Fibroblast of lung (primary cell): ENCODE data around the gene STK26. TPM values are rescaled to one million over a fixed set of nuclear protein-coding genes. Genes with fewer than 3 reads are reported as not detected.

Source experiments
- DNase-seq, 2 donors: peaks; one replicate each; pipeline versions ENCODE4 v3.0.0 to v3.0.0-alpha.2; 2010; ENCODE audit warnings: low read depth in 2 of 2
- H2AFZ ChIP-seq: 2 replicates; pipeline ENCODE4 v1.5.1; 2012; ENCODE audit warnings: low read length, control low read depth, inconsistent platforms
- H3K27ac ChIP-seq: 2 replicates; pipeline ENCODE4 v1.5.1; 2011; ENCODE audit warnings: low read length, control low read depth; ENCODE audit not compliant: insufficient read depth
- H3K27me3 ChIP-seq: 2 replicates; pipeline ENCODE4 v1.5.1; 2011; ENCODE audit warnings: mild to moderate bottlenecking, low read length; ENCODE audit not compliant: control insufficient read depth, insufficient read depth
- H3K36me3 ChIP-seq: 2 replicates; pipeline ENCODE4 v1.5.1; 2011; ENCODE audit warnings: low read length; ENCODE audit not compliant: control insufficient read depth, insufficient read depth
- H3K4me1 ChIP-seq: 2 replicates; pipeline ENCODE4 v1.5.1; 2011; ENCODE audit warnings: low read length; ENCODE audit not compliant: control insufficient read depth, insufficient read depth; ENCODE audit errors: extremely low read depth
- H3K4me2 ChIP-seq: 2 replicates; pipeline ENCODE4 v1.5.1; 2011; ENCODE audit warnings: low read length, control low read depth; ENCODE audit not compliant: insufficient read depth; ENCODE audit errors: extremely low read depth
- H3K4me3 ChIP-seq, 4 experiments: fragments of 200-600 bp in 1 of 4; sonication (generic) in 1 of 4; replicated peaks in 1 of 4; 2 replicates each; pipeline ENCODE4 v1.5.1; 2011 to 2016; ENCODE audit warnings: low read length in 4 of 4, low read depth in 3 of 4, mild to moderate bottlenecking in 3 of 4, control low read depth in 2 of 4, inconsistent platforms in 1 of 4, mixed read lengths in 1 of 4; ENCODE audit not compliant: insufficient read depth in 1 of 4; ENCODE audit errors: control extremely low read depth in 1 of 4
- H3K79me2 ChIP-seq: 2 replicates; pipeline ENCODE4 v1.5.1; 2012; ENCODE audit warnings: mild to moderate bottlenecking, low read length, inconsistent platforms; ENCODE audit not compliant: control insufficient read depth, insufficient read depth
- H3K9ac ChIP-seq: 2 replicates; pipeline ENCODE4 v1.5.1; 2011; ENCODE audit warnings: mild to moderate bottlenecking, low read length, control low read depth; ENCODE audit not compliant: insufficient read depth
- H3K9me3 ChIP-seq: 2 replicates; pipeline ENCODE4 v1.5.1; 2012; ENCODE audit warnings: low read depth, low read length; ENCODE audit not compliant: control insufficient read depth, insufficient read depth
- H4K20me1 ChIP-seq: 2 replicates; pipeline ENCODE4 v1.5.1; 2011; ENCODE audit warnings: low read length; ENCODE audit not compliant: control insufficient read depth, insufficient read depth; ENCODE audit errors: extremely low read depth
- EZH2 ChIP-seq: IDR thresholded peaks from 2 replicates; pipeline ENCODE4 v1.5.1; 2012; ENCODE audit warnings: low read length, control low read depth, mild to moderate bottlenecking; ENCODE audit errors: missing control alignments
- polyA plus RNA-seq, 2 donors: library from polyadenylated mRNA; depleted of rRNA in 1 of 2; stranded (reverse) in 1 of 2; unstranded in 1 of 2; fragments of >200 nt; gene quantifications; 2 replicates each; pipeline ENCODE4 v1.2.1, GENCODE V29; 2011 to 2012; ENCODE audit warnings: missing spikeins in 1 of 2
- total RNA-seq: library from RNA; depleted of rRNA; stranded (reverse); fragments of >200 nt; gene quantifications from 2 replicates; pipeline ENCODE4 v1.2.1, GENCODE V29; 2014
- TF ChIP-seq, protein P1 (sequence below), 2 donors: IDR thresholded peaks in 1 of 2; conservative IDR thresholded peaks in 1 of 2; 1 replicate in 1 of 2; 2 replicates in 1 of 2; pipeline ENCODE4 v1.5.1; 2011 to 2012; ENCODE audit warnings: low read length in 2 of 2, control low read depth in 1 of 2, inconsistent platforms in 1 of 2, low read depth in 1 of 2, mild to moderate bottlenecking in 1 of 2

STK26 gene
- total and polyA plus RNA-seq, 2 donors (not counting 1 experiment from before 2014, with no cell fraction given), result 2.0 to 2.2 TPM

DNA sequence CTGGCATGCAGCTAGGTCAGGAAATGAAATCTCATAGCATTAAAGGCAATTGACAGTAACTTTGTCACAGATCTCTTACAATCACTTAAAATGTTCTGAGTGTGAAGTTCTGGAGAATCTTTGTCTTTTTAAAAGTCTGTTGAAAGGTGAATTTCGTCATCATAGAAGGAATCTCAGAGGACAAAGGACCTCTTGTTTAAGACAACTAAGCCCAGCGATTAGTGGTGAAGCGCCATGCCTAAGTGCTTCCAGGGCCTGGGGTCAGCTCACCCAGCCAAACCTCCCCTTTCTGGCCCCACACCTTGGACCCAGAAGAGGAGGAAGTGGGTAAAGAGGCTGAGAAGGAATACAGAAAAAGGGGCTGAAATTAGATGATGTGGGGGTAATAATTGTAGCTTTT, 96.2 kb downstream of the STK26 start:
- Histone ChIP-seq H3K9ac (no peak overlapping the region), H3K36me3 (no peaks in the 10 kb centered on the region), H3K27me3 (no peaks in the 10 kb centered on the region), H3K79me2 (no peaks in the 10 kb centered on the region), H3K4me3 (no peak overlapping the region), H3K27ac (no peak overlapping the region), H3K4me2 (no peak overlapping the region), H4K20me1 (no peaks in the 10 kb centered on the region), H3K4me1 (no peaks in the 10 kb centered on the region), H2AFZ (no peak overlapping the region), H3K9me3 (no peaks in the 10 kb centered on the region)
- TF ChIP-seq, protein P1, sequence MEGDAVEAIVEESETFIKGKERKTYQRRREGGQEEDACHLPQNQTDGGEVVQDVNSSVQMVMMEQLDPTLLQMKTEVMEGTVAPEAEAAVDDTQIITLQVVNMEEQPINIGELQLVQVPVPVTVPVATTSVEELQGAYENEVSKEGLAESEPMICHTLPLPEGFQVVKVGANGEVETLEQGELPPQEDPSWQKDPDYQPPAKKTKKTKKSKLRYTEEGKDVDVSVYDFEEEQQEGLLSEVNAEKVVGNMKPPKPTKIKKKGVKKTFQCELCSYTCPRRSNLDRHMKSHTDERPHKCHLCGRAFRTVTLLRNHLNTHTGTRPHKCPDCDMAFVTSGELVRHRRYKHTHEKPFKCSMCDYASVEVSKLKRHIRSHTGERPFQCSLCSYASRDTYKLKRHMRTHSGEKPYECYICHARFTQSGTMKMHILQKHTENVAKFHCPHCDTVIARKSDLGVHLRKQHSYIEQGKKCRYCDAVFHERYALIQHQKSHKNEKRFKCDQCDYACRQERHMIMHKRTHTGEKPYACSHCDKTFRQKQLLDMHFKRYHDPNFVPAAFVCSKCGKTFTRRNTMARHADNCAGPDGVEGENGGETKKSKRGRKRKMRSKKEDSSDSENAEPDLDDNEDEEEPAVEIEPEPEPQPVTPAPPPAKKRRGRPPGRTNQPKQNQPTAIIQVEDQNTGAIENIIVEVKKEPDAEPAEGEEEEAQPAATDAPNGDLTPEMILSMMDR (conservative IDR thresholded peaks at IDR 0.05 in 1 of 2, IDR thresholded peaks at IDR 0.05 in 1 of 2; ENCODE audit: low read depth in 1 of 2, low read length in 2 of 2), result no peak
- TF ChIP-seq EZH2, result no peak
- DNase-seq, result no peak

DNA sequence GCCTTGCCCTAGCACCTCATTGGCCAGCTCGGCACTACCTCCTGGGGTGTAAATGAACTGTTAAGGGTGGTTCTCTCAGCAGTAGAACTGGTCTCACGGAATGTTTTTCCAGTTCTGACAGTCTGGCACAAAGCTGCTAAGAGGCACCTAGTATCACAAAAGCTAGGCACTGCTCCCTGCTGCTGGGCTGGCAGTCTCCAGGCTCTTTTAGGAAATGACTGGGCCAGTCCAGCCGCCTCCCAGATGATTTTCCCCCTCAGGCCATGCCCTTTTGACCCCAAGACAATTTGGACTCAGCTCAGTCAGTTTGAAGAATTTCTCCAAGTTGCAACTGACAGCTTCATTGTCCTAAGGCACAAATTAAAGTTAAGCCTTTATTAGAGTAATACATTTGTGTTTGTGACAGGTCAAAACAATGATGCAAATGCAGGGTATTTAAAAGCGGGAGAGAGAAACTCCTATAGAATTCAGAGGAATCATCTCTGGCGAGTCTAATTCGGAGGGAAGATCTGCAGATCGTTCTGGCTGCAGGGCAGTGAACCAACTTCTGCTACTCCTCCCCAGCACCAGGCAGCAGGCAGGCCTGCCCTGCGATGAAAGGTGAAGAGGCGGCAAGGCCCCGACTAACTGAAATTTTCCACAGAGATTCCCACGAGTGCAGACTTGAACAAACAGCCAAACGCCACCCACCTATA, 96.9 kb downstream of the STK26 start:
- Histone ChIP-seq H3K4me3 (no peak overlapping the region), H3K36me3 (no peaks in the 10 kb centered on the region), H3K27ac (no peak overlapping the region), H3K4me2 (no peak overlapping the region), H4K20me1 (no peaks in the 10 kb centered on the region), H3K27me3 (no peaks in the 10 kb centered on the region), H3K9ac (no peak overlapping the region), H3K4me1 (no peaks in the 10 kb centered on the region), H3K9me3 (no peaks in the 10 kb centered on the region), H2AFZ (no peak overlapping the region), H3K79me2 (no peaks in the 10 kb centered on the region)
- DNase-seq, result no peak
- TF ChIP-seq EZH2, result no peak
- TF ChIP-seq, protein P1 (conservative IDR thresholded peaks at IDR 0.05 in 1 of 2, IDR thresholded peaks at IDR 0.05 in 1 of 2; ENCODE audit: low read depth in 1 of 2, low read length in 2 of 2), result no peak

DNA sequence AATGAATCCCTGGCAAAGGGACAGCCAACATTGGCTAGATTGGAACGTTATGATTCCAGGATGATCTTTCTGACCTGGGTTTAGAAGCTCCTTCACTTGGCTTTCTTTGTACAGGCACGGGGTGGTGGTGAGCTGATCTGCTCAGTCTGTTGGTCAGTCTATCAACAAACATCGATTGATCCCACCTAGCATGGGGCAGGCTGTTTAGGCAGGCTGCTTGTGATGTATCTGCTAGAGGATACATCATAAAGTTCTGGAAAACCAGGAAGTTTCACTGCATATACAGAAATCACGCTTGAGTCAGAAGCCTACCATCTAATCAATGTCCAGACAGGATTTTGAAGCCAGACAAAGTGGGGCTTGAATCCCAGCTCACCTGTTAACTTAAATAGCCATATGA, 97.8 kb downstream of the STK26 start:
- Histone ChIP-seq H3K4me2 (no peak overlapping the region), H3K9me3 (no peaks in the 10 kb centered on the region)
- TF ChIP-seq, protein P1 (conservative IDR thresholded peaks at IDR 0.05 in 1 of 2, IDR thresholded peaks at IDR 0.05 in 1 of 2; ENCODE audit: low read depth in 1 of 2, low read length in 2 of 2), result no peak
- no peak for TF ChIP-seq EZH2

More for the DNA sequence above, 97.8 kb downstream of the STK26 start:
- Histone ChIP-seq H3K79me2 (no peaks in the 10 kb centered on the region), H3K27ac (no peak overlapping the region), H3K4me1 (no peaks in the 10 kb centered on the region), H4K20me1 (no peaks in the 10 kb centered on the region), H3K9ac (no peak overlapping the region), H2AFZ (no peak overlapping the region), H3K4me3 (no peak overlapping the region), H3K27me3 (no peaks in the 10 kb centered on the region), H3K36me3 (no peaks in the 10 kb centered on the region)
- no peak for DNase-seq

Other genes starting within 250 kb of the STK26 start
- gene FRMD7, start 104.7 kb downstream of the STK26 start, total RNA-seq, result under 0.01 and 0.26 TPM in 2 replicates
- gene FRMD7, start 104.7 kb downstream of the STK26 start, polyA plus RNA-seq, result 0.10 TPM in 1 of 2 replicates, not detected in the other
- gene RAP2C, start 196.1 kb downstream of the STK26 start, total RNA-seq, result 13.6 and 24.4 TPM in 2 replicates
- gene RAP2C, start 196.1 kb downstream of the STK26 start, polyA plus RNA-seq, result 17.6 and 18.5 TPM in 2 replicates